Liver (tissue), 9 donors: ENCODE data around the gene CAV2. TPM values are rescaled to one million over a fixed set of nuclear protein-coding genes. Genes with fewer than 3 reads are reported as not detected.

Experiments
- DNase-seq: peaks from one replicate; pipeline ENCODE4 v3.0.0-alpha.2; 2017; ENCODE audit warnings: low spot score
- H3K27ac ChIP-seq, 2 donors: one replicate each; pipeline ENCODE4 v1.7.0; 2013; ENCODE audit warnings: inconsistent platforms in 2 of 2, low read length in 2 of 2, control low read depth in 1 of 2, low read depth in 1 of 2, mild to moderate bottlenecking in 1 of 2
- H3K27me3 ChIP-seq, 4 donors: one replicate each; pipeline versions ENCODE4 v1.6.1 to v1.7.0; 2013; ENCODE audit warnings: low read length in 3 of 4, inconsistent platforms in 1 of 4, mild to moderate bottlenecking in 1 of 4, moderate library complexity in 1 of 4; ENCODE audit not compliant: control insufficient read depth in 4 of 4, insufficient read depth in 4 of 4
- H3K36me3 ChIP-seq, 4 donors: one replicate each; pipeline versions ENCODE4 v1.6.1 to v1.7.0; 2013; ENCODE audit warnings: low read length in 3 of 4, mild to moderate bottlenecking in 3 of 4, low read depth in 1 of 4, moderate library complexity in 1 of 4; ENCODE audit not compliant: control insufficient read depth in 4 of 4, insufficient read depth in 3 of 4
- H3K4me1 ChIP-seq, 4 donors: one replicate each; pipeline versions ENCODE4 v1.6.1 to v1.7.0; 2013; ENCODE audit warnings: low read length in 3 of 4, mild to moderate bottlenecking in 3 of 4, moderate library complexity in 1 of 4; ENCODE audit not compliant: control insufficient read depth in 4 of 4, insufficient read depth in 4 of 4
- H3K4me3 ChIP-seq, 3 donors: one replicate each; pipeline versions ENCODE4 v1.6.1 to v1.7.0; 2013; ENCODE audit warnings: low read length in 3 of 3, control low read depth in 1 of 3, low read depth in 1 of 3, mild to moderate bottlenecking in 1 of 3
- H3K9ac ChIP-seq, 2 donors: one replicate each; pipeline ENCODE4 v1.7.0; 2013; ENCODE audit warnings: low read length in 2 of 2, mild to moderate bottlenecking in 2 of 2, moderate library complexity in 2 of 2, control low read depth in 1 of 2, low read depth in 1 of 2
- H3K9me3 ChIP-seq, 4 donors: one replicate each; pipeline versions ENCODE4 v1.6.1 to v1.7.0; 2013; ENCODE audit warnings: low read length in 3 of 4; ENCODE audit not compliant: control insufficient read depth in 4 of 4
- EGR1 ChIP-seq, 2 donors: IDR thresholded peaks; 2 replicates each; pipeline ENCODE4 v1.6.1; 2016 to 2018; ENCODE audit warnings: antibody characterized with exemption in 2 of 2, low read depth in 2 of 2
- FOXA1 ChIP-seq: IDR thresholded peaks from 2 replicates; pipeline ENCODE4 v1.6.1; 2016; ENCODE audit warnings: antibody characterized with exemption
- FOXA2 ChIP-seq: IDR thresholded peaks from 2 replicates; pipeline ENCODE4 v1.6.1; 2016; ENCODE audit warnings: antibody characterized with exemption
- GABPA ChIP-seq, 2 donors: IDR thresholded peaks in 1 of 2; conservative IDR thresholded peaks in 1 of 2; 2 replicates each; pipeline ENCODE4 v1.6.1; 2016; ENCODE audit warnings: antibody characterized with exemption in 2 of 2, mild to moderate bottlenecking in 1 of 2, moderate library complexity in 1 of 2
- HNF4A ChIP-seq, 2 donors: conservative IDR thresholded peaks; 2 replicates each; pipeline ENCODE4 v1.6.1; 2016; ENCODE audit warnings: antibody characterized with exemption in 2 of 2, mild to moderate bottlenecking in 2 of 2
- JUND ChIP-seq, 2 donors: IDR thresholded peaks; 2 replicates each; pipeline ENCODE4 v1.6.1; 2016; ENCODE audit warnings: antibody characterized with exemption in 2 of 2
- NR2F2 ChIP-seq: IDR thresholded peaks from 2 replicates; pipeline ENCODE4 v1.6.1; 2016; ENCODE audit warnings: antibody characterized with exemption
- RAD21 ChIP-seq, 2 donors: IDR thresholded peaks; 2 replicates each; pipeline ENCODE4 v1.6.1; 2016; ENCODE audit warnings: antibody characterized with exemption in 2 of 2, mild to moderate bottlenecking in 2 of 2
- RXRA ChIP-seq, 2 donors: IDR thresholded peaks; 2 replicates each; pipeline ENCODE4 v1.6.1; 2017 to 2018; ENCODE audit warnings: antibody characterized with exemption in 2 of 2, mild to moderate bottlenecking in 1 of 2
- SP1 ChIP-seq: IDR thresholded peaks from 2 replicates; pipeline ENCODE4 v1.6.1; 2018; ENCODE audit warnings: antibody characterized with exemption, mild to moderate bottlenecking
- TAF1 ChIP-seq: conservative IDR thresholded peaks from 2 replicates; pipeline ENCODE4 v1.6.1; 2016; ENCODE audit warnings: antibody characterized with exemption, mild to moderate bottlenecking
- YY1 ChIP-seq: IDR thresholded peaks from 2 replicates; pipeline ENCODE4 v1.6.1; 2016; ENCODE audit warnings: antibody characterized with exemption, mild to moderate bottlenecking
- WGBS: extraction: QIAGEN DNeasy Blood & Tissue Kit; methylation state at CpG from one replicate; pipeline ENCODE4 v1.1.7; 2013; 5-methylcytosine and 5-hydroxymethylcytosine counted together
- polyA plus RNA-seq, 2 donors: library from polyadenylated mRNA; stranded (reverse) in 1 of 2; unstranded in 1 of 2; fragments of 200-250 nt in 1 of 2; fragments of >200 nt in 1 of 2; fragmentation: Nextera tagmentation in 1 of 2; extraction: Ambion mirVana in 1 of 2; gene quantifications; one replicate each; pipeline versions ENCODE4 v1.2.1 to v1.2.3, GENCODE V29; 2013 to 2015
- total RNA-seq, 2 donors: library from RNA; depleted of rRNA; stranded (reverse); fragments of >200 nt; gene quantifications; one replicate each; pipeline ENCODE4 v1.2.3, GENCODE V29; 2014
- TF ChIP-seq, protein P1 (sequence below): IDR thresholded peaks from 2 replicates; pipeline ENCODE4 v1.6.1; 2016; ENCODE audit warnings: antibody characterized with exemption
- TF ChIP-seq, protein P2 (sequence below): fragments of 150-350 bp; IDR thresholded peaks from 2 replicates; pipeline ENCODE4 v1.5.1; 2017; ENCODE audit warnings: improper control_type of control experiment, low read depth, low read length; ENCODE audit not compliant: missing input control
- TF ChIP-seq, protein P3 (sequence below): IDR thresholded peaks from 2 replicates; pipeline ENCODE4 v1.6.1; 2016; ENCODE audit warnings: antibody characterized with exemption
- TF ChIP-seq, protein P4 (sequence below): IDR thresholded peaks from 2 replicates; pipeline ENCODE4 v1.6.1; 2016; ENCODE audit warnings: antibody characterized with exemption, mild to moderate bottlenecking
- TF ChIP-seq, protein P5 (sequence below): IDR thresholded peaks from 2 replicates; pipeline ENCODE4 v1.6.1; 2016; ENCODE audit warnings: antibody characterized with exemption
- donor health status: healthy.
- donor health status: healthy.
- donor health status: healthy.
- donor health status: healthy.
- donor health status: healthy.

Gene CAV2
- total and polyA plus RNA-seq, 4 donors: 6.8 to 29.7 (median 19.9) TPM

DNA sequence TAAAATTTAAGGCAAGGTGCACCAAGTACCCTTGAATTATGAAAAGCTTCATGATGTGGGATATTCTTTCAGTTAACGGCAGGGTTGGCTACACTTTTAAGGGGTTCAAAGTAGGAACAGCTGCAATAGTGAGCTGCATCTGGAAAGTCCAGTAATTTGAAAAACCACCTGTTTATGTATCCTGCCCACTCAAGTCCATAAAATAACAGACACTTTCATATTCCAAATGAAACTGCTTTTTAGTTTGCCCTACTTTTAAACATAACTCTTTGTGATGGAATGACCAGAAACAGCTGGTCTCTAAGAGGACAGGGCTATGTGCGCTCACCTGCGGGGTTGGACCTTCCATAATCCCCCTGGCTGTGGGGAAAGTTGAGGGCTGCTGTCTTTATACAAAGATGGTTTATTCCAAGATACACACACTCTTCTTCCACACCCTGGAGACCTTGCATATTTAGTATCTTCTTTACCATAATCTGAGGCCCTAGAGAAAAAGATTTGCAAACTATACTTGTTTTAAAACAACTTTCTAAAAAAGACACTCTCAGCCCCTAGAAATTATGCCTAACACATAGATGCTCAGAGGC is 32.7 kb downstream of the CAV2 start:
- 94% methylated on average over 3 of the region's 3 CpGs for WGBS
- Histone ChIP-seq H3K36me3 (no peaks in the 10 kb centered on the region), H3K4me1 (peaks cover 2 to 4% (median 3%) of the 10 kb centered on the region in 4 donors), H3K27ac (no peak overlapping the region), H3K4me3 (no peak overlapping the region), H3K27me3 (no peaks in the 10 kb centered on the region), H3K9ac (no peak overlapping the region), H3K9me3 (no peaks in the 10 kb centered on the region)
- no peak for TF ChIP-seq TAF1
- TF ChIP-seq, protein P1, sequence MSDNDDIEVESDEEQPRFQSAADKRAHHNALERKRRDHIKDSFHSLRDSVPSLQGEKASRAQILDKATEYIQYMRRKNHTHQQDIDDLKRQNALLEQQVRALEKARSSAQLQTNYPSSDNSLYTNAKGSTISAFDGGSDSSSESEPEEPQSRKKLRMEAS: no peak
- no peak for TF ChIP-seq NR2F2
- TF ChIP-seq SP1: no peak
- TF ChIP-seq, protein P2, sequence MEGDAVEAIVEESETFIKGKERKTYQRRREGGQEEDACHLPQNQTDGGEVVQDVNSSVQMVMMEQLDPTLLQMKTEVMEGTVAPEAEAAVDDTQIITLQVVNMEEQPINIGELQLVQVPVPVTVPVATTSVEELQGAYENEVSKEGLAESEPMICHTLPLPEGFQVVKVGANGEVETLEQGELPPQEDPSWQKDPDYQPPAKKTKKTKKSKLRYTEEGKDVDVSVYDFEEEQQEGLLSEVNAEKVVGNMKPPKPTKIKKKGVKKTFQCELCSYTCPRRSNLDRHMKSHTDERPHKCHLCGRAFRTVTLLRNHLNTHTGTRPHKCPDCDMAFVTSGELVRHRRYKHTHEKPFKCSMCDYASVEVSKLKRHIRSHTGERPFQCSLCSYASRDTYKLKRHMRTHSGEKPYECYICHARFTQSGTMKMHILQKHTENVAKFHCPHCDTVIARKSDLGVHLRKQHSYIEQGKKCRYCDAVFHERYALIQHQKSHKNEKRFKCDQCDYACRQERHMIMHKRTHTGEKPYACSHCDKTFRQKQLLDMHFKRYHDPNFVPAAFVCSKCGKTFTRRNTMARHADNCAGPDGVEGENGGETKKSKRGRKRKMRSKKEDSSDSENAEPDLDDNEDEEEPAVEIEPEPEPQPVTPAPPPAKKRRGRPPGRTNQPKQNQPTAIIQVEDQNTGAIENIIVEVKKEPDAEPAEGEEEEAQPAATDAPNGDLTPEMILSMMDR: no peak
- TF ChIP-seq EGR1 (IDR thresholded peaks at IDR 0.05; ENCODE audit: low read depth in 2 of 2): no peak
- TF ChIP-seq, protein P3, sequence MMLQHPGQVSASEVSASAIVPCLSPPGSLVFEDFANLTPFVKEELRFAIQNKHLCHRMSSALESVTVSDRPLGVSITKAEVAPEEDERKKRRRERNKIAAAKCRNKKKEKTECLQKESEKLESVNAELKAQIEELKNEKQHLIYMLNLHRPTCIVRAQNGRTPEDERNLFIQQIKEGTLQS: no peak
- no peak for TF ChIP-seq HNF4A (conservative IDR thresholded peaks at IDR 0.05)
- TF ChIP-seq RAD21 (IDR thresholded peaks at IDR 0.05): no peak
- TF ChIP-seq, protein P4, sequence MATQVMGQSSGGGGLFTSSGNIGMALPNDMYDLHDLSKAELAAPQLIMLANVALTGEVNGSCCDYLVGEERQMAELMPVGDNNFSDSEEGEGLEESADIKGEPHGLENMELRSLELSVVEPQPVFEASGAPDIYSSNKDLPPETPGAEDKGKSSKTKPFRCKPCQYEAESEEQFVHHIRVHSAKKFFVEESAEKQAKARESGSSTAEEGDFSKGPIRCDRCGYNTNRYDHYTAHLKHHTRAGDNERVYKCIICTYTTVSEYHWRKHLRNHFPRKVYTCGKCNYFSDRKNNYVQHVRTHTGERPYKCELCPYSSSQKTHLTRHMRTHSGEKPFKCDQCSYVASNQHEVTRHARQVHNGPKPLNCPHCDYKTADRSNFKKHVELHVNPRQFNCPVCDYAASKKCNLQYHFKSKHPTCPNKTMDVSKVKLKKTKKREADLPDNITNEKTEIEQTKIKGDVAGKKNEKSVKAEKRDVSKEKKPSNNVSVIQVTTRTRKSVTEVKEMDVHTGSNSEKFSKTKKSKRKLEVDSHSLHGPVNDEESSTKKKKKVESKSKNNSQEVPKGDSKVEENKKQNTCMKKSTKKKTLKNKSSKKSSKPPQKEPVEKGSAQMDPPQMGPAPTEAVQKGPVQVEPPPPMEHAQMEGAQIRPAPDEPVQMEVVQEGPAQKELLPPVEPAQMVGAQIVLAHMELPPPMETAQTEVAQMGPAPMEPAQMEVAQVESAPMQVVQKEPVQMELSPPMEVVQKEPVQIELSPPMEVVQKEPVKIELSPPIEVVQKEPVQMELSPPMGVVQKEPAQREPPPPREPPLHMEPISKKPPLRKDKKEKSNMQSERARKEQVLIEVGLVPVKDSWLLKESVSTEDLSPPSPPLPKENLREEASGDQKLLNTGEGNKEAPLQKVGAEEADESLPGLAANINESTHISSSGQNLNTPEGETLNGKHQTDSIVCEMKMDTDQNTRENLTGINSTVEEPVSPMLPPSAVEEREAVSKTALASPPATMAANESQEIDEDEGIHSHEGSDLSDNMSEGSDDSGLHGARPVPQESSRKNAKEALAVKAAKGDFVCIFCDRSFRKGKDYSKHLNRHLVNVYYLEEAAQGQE: no peak
- no peak for TF ChIP-seq YY1
- DNase-seq: no peak

DNA sequence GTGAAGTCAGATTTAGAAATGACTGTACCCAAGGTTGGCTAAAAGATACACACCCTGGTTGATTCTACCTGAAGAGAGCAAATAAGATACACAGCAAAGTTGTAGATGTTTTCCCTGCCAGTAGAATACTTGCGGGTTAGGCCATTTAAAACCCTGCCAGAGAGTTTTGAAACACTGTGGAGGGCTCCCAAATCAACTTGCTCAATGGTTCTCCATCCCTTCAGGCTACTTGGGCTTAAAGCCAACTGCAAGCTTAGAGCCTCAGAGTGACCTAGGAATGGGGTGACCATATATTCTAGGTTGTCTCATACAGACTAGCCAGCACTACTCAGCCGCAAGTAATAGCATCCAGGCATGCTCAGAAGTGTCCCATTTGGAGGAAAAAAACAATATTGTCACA is 35.3 kb downstream of the CAV2 start:
- Histone ChIP-seq H3K9me3 (no peaks in the 10 kb centered on the region), H3K9ac (no peak overlapping the region), H3K4me1 (peaks cover 2 to 4% (median 3%) of the 10 kb centered on the region in 4 donors), H3K4me3 (no peak overlapping the region), H3K36me3 (no peaks in the 10 kb centered on the region), H3K27ac (no peak overlapping the region), H3K27me3 (no peaks in the 10 kb centered on the region)
- WGBS: 66% methylated on average over 2 of the region's 2 CpGs
- no peak for DNase-seq
- TF ChIP-seq GABPA (IDR thresholded peaks at IDR 0.05 in 1 of 2, conservative IDR thresholded peaks at IDR 0.05 in 1 of 2): no peak
- TF ChIP-seq, protein P4: no peak
- TF ChIP-seq, protein P1: no peak
- no peak for TF ChIP-seq YY1
- TF ChIP-seq RAD21 (IDR thresholded peaks at IDR 0.05): no peak
- TF ChIP-seq JUND (IDR thresholded peaks at IDR 0.05): no peak
- no peak for TF ChIP-seq RXRA (IDR thresholded peaks at IDR 0.05)
- TF ChIP-seq EGR1 (IDR thresholded peaks at IDR 0.05; ENCODE audit: low read depth in 2 of 2): no peak
- TF ChIP-seq SP1: no peak
- no peak for TF ChIP-seq FOXA1
- TF ChIP-seq FOXA2: no peak
- no peak for TF ChIP-seq TAF1
- TF ChIP-seq, protein P5, sequence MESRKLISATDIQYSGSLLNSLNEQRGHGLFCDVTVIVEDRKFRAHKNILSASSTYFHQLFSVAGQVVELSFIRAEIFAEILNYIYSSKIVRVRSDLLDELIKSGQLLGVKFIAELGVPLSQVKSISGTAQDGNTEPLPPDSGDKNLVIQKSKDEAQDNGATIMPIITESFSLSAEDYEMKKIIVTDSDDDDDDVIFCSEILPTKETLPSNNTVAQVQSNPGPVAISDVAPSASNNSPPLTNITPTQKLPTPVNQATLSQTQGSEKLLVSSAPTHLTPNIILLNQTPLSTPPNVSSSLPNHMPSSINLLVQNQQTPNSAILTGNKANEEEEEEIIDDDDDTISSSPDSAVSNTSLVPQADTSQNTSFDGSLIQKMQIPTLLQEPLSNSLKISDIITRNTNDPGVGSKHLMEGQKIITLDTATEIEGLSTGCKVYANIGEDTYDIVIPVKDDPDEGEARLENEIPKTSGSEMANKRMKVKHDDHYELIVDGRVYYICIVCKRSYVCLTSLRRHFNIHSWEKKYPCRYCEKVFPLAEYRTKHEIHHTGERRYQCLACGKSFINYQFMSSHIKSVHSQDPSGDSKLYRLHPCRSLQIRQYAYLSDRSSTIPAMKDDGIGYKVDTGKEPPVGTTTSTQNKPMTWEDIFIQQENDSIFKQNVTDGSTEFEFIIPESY: no peak
- TF ChIP-seq HNF4A (conservative IDR thresholded peaks at IDR 0.05): no peak
